GM19023 (cell line): ENCODE measurements around the gene MAGED1.

Experiments used
- ATAC-seq: cut with Tn5 transposase; IDR thresholded peaks from one replicate; pipeline ENCODE4 v1.9.1; 2021; ENCODE audit warnings: mild to moderate bottlenecking, moderate library complexity; ENCODE audit not compliant: unreplicated experiment

MAGED1 gene

GRCh38 chrX:51892921-51893745 is at the start of gene MAGED1:
TSS of gene MAGED1 (plus strand) at chrX:51893623. CDS start at chrX:51894305, 682 bp downstream.
- peak; percentile 67 for ATAC-seq

GRCh38 chrX:51847463-51847862 is 46.0 kb upstream of the MAGED1 start:
- no peak for ATAC-seq

- ATAC-seq = peak; percentile 48
These were observed 41.8 kb upstream of the MAGED1 start for GRCh38 chrX:51851507-51852085.

GRCh38 chrX:51852096-51852495 is 41.3 kb upstream of the MAGED1 start:
- ATAC-seq = no peak

GRCh38 chrX:51852621-51853020 is 40.8 kb upstream of the MAGED1 start:
- ATAC-seq = no peak

- no peak for ATAC-seq
These were observed 40.2 kb upstream of the MAGED1 start for GRCh38 chrX:51853251-51853650.

- no peak for ATAC-seq
These were observed 37.7 kb upstream of the MAGED1 start for GRCh38 chrX:51855698-51856097.

- no peak for ATAC-seq
These were observed 36.2 kb upstream of the MAGED1 start for GRCh38 chrX:51857159-51857733.

GRCh38 chrX:51860679-51861078 is 32.7 kb upstream of the MAGED1 start:
- ATAC-seq = no peak

- ATAC-seq = peak; percentile 77
These were observed 30.5 kb upstream of the MAGED1 start for GRCh38 chrX:51862920-51863319.

- no peak for ATAC-seq
These were observed 27.2 kb upstream of the MAGED1 start for GRCh38 chrX:51866210-51866609.

GRCh38 chrX:51867626-51868025 is 25.8 kb upstream of the MAGED1 start:
- ATAC-seq = no peak

- no peak for ATAC-seq
These were observed 23.1 kb upstream of the MAGED1 start for GRCh38 chrX:51870354-51870753.

GRCh38 chrX:51874123-51874522 is 19.3 kb upstream of the MAGED1 start:
- ATAC-seq = no peak

- no peak for ATAC-seq
These were observed 17.0 kb upstream of the MAGED1 start for GRCh38 chrX:51876441-51876840.

- no peak for ATAC-seq
These were observed 15.4 kb upstream of the MAGED1 start for GRCh38 chrX:51878056-51878455.

GRCh38 chrX:51889851-51890250 is 3.6 kb upstream of the MAGED1 start:
- ATAC-seq = no peak

GRCh38 chrX:51891245-51891644 is 2.2 kb upstream of the MAGED1 start:
- ATAC-seq = no peak

- no peak for ATAC-seq
These were observed 1.4 kb upstream of the MAGED1 start for GRCh38 chrX:51891821-51892551.

GRCh38 chrX:51893931-51894696 is 691 bp downstream of the MAGED1 start:
- ATAC-seq = no peak
